ENCODE measurements around the gene CHKB. TPM values are rescaled to one million over a fixed set of nuclear protein-coding genes. Genes with fewer than 3 reads are reported as not detected.
A peak's percentile ranks its signal among the peaks of the same experiment; 100 is the strongest.

CHKB gene
- total and polyA plus RNA-seq, 10 of the 15 experiments (the other 5 are each of a cell fraction or from before 2014, with no cell fraction given) = 10.0 to 93.9 (median 57.0) TPM

DNA sequence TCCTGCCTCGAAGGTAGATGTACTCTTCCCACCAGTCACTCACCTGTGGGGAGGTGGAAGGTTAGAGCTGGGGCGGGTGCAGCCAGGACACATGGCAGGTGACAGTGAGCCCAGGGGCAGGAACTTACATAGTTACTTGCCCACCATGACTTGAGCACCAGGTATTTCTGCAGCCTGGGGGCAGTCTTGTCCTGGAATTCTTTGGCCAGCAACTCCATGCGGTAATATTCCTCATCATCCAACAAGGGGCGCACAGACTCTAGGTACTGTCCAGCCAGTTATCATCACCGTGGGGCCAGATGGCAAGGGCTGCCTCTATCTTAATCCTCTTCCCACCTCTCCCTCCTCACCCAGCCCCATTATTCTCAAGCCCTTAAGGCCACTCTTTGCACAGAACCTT lies 6.6 kb downstream of the CHKB start:
- intact Hi-C loops (cut with micrococcal nuclease; ENCODE audit: unreplicated experiment) = no loop called here
- Histone ChIP-seq H3K36me3 (ENCODE audit: control insufficient read depth in 2 of 2, insufficient read depth in 2 of 2, low read length in 1 of 2) (peaks cover 5 to 12% of the 10 kb centered on the region in 2 experiments; a peak in 3 of 4 replicates), H3K27me3 (replicated peaks in 1 of 2; ENCODE audit: control insufficient read depth in 2 of 2, insufficient read depth in 2 of 2, low read length in 1 of 2) (no peaks in the 10 kb centered on the region), H3K4me1 (ENCODE audit: control insufficient read depth, insufficient read depth, low read length) (peaks cover 9% of the 10 kb centered on the region), H3K9ac (ENCODE audit: control insufficient read depth, insufficient read depth, low read length) (no peak overlapping the region), H3K9me3 (replicated peaks; ENCODE audit: control insufficient read depth, insufficient read depth, low read length) (no peaks in the 10 kb centered on the region), H4K20me1 (ENCODE audit: control insufficient read depth, insufficient read depth) (no peaks in the 10 kb centered on the region), H3K4me2 (ENCODE audit: control insufficient read depth, insufficient read depth) (no peak overlapping the region), H3K27ac (ENCODE audit: control insufficient read depth, insufficient read depth) (no peak overlapping the region), H2AFZ (ENCODE audit: control insufficient read depth, low read depth, low read length) (no peak overlapping the region), H3K79me2 (ENCODE audit: control insufficient read depth, insufficient read depth, low read length) (no peaks in the 10 kb centered on the region; the same call in none of the 2 replicates), H3K4me3 (no peak overlapping the region)
- RAD21 ChIA-PET (ENCODE audit: unreplicated experiment) = no interaction called here
- TF ChIP-seq, protein P1, sequence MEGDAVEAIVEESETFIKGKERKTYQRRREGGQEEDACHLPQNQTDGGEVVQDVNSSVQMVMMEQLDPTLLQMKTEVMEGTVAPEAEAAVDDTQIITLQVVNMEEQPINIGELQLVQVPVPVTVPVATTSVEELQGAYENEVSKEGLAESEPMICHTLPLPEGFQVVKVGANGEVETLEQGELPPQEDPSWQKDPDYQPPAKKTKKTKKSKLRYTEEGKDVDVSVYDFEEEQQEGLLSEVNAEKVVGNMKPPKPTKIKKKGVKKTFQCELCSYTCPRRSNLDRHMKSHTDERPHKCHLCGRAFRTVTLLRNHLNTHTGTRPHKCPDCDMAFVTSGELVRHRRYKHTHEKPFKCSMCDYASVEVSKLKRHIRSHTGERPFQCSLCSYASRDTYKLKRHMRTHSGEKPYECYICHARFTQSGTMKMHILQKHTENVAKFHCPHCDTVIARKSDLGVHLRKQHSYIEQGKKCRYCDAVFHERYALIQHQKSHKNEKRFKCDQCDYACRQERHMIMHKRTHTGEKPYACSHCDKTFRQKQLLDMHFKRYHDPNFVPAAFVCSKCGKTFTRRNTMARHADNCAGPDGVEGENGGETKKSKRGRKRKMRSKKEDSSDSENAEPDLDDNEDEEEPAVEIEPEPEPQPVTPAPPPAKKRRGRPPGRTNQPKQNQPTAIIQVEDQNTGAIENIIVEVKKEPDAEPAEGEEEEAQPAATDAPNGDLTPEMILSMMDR (IDR thresholded peaks at IDR 0.05 in 2 of 3, conservative IDR thresholded peaks at IDR 0.05 in 1 of 3; ENCODE audit: control insufficient read depth in 2 of 3, extremely low read depth in 1 of 3, insufficient read depth in 1 of 3, low read depth in 3 of 3, low read length in 3 of 3) = peak in 2 of 3 experiments; percentile 6 to 25; a peak in 1 of 6 replicates
- TF ChIP-seq ZZZ3 (IDR thresholded peaks at IDR 0.05; ENCODE audit: control insufficient read depth, insufficient read length, low read depth) = no peak
- DNase-seq (ENCODE audit: low read depth, low spot score) (no peak), ATAC-seq (no peak), FAIRE-seq (no peak)
- CTCF ChIA-PET = interaction anchor here (1.0 to 2.0 kb wide), 4 partner anchors 10 to 116 kb away, joined by 3 to 7 read pairs (median 4); partner anchors contain the start of gene SYCE3
- no TSS peak for BruUV-seq (replicated peaks)
- POLR2A ChIA-PET = no interaction called here
- SMC1A ChIA-PET (ENCODE audit: uncharacterized antibody, unreplicated experiment) = no interaction called here
- 78% methylated on average over 5 of the region's 5 CpGs for WGBS (ENCODE audit: insufficient coverage, insufficient replicate concordance, low lambda C conversion rate, missing lambda C conversion rate)
- in situ Hi-C loops (cut with MboI) = no loop called here

DNA sequence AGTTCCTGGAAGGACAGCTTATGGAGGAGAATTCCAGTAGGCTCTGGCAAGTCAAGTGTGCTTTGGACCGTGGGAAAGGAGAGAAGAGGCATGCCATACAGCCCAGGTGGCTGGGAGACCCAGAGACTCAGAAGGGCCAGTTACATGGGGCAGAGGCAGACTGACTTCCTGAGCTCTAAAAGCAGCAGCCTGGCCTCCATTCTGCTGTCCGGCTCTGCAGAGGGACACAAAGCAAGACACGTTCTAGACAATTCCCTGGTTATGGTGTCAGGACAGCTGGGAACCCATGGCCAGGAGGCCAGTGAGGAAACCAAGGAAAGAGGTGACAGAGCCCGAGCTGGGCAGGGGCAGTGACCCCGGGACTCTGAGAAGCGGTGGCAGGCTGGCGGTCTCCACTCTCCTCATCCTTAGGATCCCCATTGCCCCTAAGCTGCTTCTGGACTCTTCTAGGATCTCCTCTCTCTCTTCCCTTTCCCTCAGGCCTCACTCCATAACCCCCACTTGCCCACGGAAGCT lies 7.2 kb downstream of the CHKB start:
- SMC1A ChIA-PET (ENCODE audit: uncharacterized antibody, unreplicated experiment) = no interaction called here
- no peaks in the 10 kb centered on the region; the same call in none of the 2 replicates for H3K79me2 ChIP-seq (ENCODE audit: control insufficient read depth, insufficient read depth, low read length)
- intact Hi-C loops (cut with micrococcal nuclease; ENCODE audit: unreplicated experiment) (no loop called here), in situ Hi-C loops (cut with MboI) (no loop called here)
- BruUV-seq (replicated peaks) = no TSS peak
- H2AFZ ChIP-seq (ENCODE audit: control insufficient read depth, low read depth, low read length) = no peak overlapping the region
- no peak for ATAC-seq
- FAIRE-seq = no peak
- H3K9me3 ChIP-seq (replicated peaks; ENCODE audit: control insufficient read depth, insufficient read depth, low read length) = no peaks in the 10 kb centered on the region
- no peak overlapping the region for H3K4me3 ChIP-seq
- peaks cover 10% of the 10 kb centered on the region for H3K4me1 ChIP-seq (ENCODE audit: control insufficient read depth, insufficient read depth, low read length)
- no peak overlapping the region for H3K9ac ChIP-seq (ENCODE audit: control insufficient read depth, insufficient read depth, low read length)
- no peaks in the 10 kb centered on the region for H4K20me1 ChIP-seq (ENCODE audit: control insufficient read depth, insufficient read depth)
- no peak overlapping the region for H3K4me2 ChIP-seq (ENCODE audit: control insufficient read depth, insufficient read depth)
- CTCF ChIA-PET = interaction anchor here (1.0 to 2.0 kb wide), 4 partner anchors 10 to 50 kb away, joined by 3 to 7 read pairs (median 4); partner anchors contain the start of gene SYCE3
- WGBS (ENCODE audit: insufficient coverage, insufficient replicate concordance, low lambda C conversion rate, missing lambda C conversion rate) = 90% methylated on average over 8 of the region's 8 CpGs
- H3K27me3 ChIP-seq (replicated peaks in 1 of 2; ENCODE audit: control insufficient read depth in 2 of 2, insufficient read depth in 2 of 2, low read length in 1 of 2) = no peaks in the 10 kb centered on the region
- DNase-seq (ENCODE audit: low read depth, low spot score) = no peak
- RAD21 ChIA-PET (ENCODE audit: unreplicated experiment) = no interaction called here
- POLR2A ChIA-PET = no interaction called here
- H3K36me3 ChIP-seq (ENCODE audit: control insufficient read depth in 2 of 2, insufficient read depth in 2 of 2, low read length in 1 of 2) = peaks cover 11 to 16% of the 10 kb centered on the region in 2 experiments; a peak in 3 of 4 replicates
- H3K27ac ChIP-seq (ENCODE audit: control insufficient read depth, insufficient read depth) = no peak overlapping the region
- no peak for TF ChIP-seq BMI1 (IDR thresholded peaks at IDR 0.05; ENCODE audit: borderline replicate concordance)
- TF ChIP-seq CEBPB (IDR thresholded peaks at IDR 0.05; ENCODE audit: borderline replicate concordance in 1 of 2, low read depth in 2 of 2, low read length in 2 of 2) = no peak
- no peak for TF ChIP-seq CHD2 (IDR thresholded peaks at IDR 0.05; ENCODE audit: borderline replicate concordance, low read depth, low read length)
- TF ChIP-seq, protein P2, sequence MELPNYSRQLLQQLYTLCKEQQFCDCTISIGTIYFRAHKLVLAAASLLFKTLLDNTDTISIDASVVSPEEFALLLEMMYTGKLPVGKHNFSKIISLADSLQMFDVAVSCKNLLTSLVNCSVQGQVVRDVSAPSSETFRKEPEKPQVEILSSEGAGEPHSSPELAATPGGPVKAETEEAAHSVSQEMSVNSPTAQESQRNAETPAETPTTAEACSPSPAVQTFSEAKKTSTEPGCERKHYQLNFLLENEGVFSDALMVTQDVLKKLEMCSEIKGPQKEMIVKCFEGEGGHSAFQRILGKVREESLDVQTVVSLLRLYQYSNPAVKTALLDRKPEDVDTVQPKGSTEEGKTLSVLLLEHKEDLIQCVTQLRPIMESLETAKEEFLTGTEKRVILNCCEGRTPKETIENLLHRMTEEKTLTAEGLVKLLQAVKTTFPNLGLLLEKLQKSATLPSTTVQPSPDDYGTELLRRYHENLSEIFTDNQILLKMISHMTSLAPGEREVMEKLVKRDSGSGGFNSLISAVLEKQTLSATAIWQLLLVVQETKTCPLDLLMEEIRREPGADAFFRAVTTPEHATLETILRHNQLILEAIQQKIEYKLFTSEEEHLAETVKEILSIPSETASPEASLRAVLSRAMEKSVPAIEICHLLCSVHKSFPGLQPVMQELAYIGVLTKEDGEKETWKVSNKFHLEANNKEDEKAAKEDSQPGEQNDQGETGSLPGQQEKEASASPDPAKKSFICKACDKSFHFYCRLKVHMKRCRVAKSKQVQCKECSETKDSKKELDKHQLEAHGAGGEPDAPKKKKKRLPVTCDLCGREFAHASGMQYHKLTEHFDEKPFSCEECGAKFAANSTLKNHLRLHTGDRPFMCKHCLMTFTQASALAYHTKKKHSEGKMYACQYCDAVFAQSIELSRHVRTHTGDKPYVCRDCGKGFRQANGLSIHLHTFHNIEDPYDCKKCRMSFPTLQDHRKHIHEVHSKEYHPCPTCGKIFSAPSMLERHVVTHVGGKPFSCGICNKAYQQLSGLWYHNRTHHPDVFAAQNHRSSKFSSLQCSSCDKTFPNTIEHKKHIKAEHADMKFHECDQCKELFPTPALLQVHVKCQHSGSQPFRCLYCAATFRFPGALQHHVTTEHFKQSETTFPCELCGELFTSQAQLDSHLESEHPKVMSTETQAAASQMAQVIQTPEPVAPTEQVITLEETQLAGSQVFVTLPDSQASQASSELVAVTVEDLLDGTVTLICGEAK (IDR thresholded peaks at IDR 0.05; ENCODE audit: borderline replicate concordance) = no peak
- no peak for TF ChIP-seq ZNF274 (IDR thresholded peaks at IDR 0.05; ENCODE audit: insufficient read depth, insufficient read length)
- TF ChIP-seq CBFB (IDR thresholded peaks at IDR 0.05; ENCODE audit: low read depth) = no peak

All from GM12878 (cell line).